Transverse colon (tissue), 4 donors: Measurements from ENCODE around the gene ETFB.

ENCODE experiments used
- CTCF ChIP-seq, 5 experiments: fragments of 200-600 bp in 3 of 5; fragments of 450-650 bp in 2 of 5; sonication (generic) in 3 of 5; IDR thresholded peaks; 1 replicate in 2 of 5; 2 replicates in 3 of 5; pipeline ENCODE4 v1.5.1; 2016 to 2017; ENCODE audit warnings: antibody characterized with exemption in 5 of 5, inconsistent platforms in 3 of 5, mild to moderate bottlenecking in 2 of 5, moderate library complexity in 1 of 5
- EP300 ChIP-seq: sonication (generic); formaldehyde crosslinking; IDR thresholded peaks from one replicate; pipeline ENCODE4 v1.6.1; 2017; ENCODE audit warnings: antibody characterized with exemption, low read depth
- POLR2A ChIP-seq: fragments of 450-650 bp; IDR thresholded peaks from one replicate; pipeline ENCODE4 v1.6.1; 2016; ENCODE audit warnings: antibody characterized with exemption, mild to moderate bottlenecking, moderate library complexity
- POLR2AphosphoS5 ChIP-seq, 3 donors: sonication (generic); formaldehyde crosslinking; IDR thresholded peaks; one replicate each; pipeline ENCODE4 v1.6.1; 2016; ENCODE audit warnings: antibody characterized with exemption in 3 of 3

- TF ChIP-seq POLR2A: no peak
- TF ChIP-seq CTCF (IDR thresholded peaks at IDR 0.05): no peak
- TF ChIP-seq POLR2AphosphoS5 (IDR thresholded peaks at IDR 0.05): no peak
- no peak for TF ChIP-seq EP300
Observed at GRCh38 chr19:51331716-51332115, 34.5 kb downstream of the ETFB start.
